Trophoblast cell (in vitro differentiated cells and primary cell): ENCODE results near the gene COMMD1.
"Not testable (repeated sequence)": the region's sequence is repeated elsewhere in the genome, so short reads cannot be mapped to it uniquely, and the experiment has no call there.

Experiments used
- DNase-seq, 2 donors: peaks; one replicate each; pipeline ENCODE4 v3.0.0-alpha.2; 2016
- H2AFZ ChIP-seq: 2 replicates; pipeline ENCODE4 v1.6.1; 2013; ENCODE audit warnings: low read length, moderate library complexity, mild to moderate bottlenecking; ENCODE audit not compliant: insufficient read depth, poor library complexity
- H2AK5ac ChIP-seq: 2 replicates; pipeline ENCODE4 v1.6.1; 2013; ENCODE audit warnings: mild to moderate bottlenecking, low read length
- H2BK120ac ChIP-seq: 2 replicates; pipeline ENCODE4 v1.6.1; 2013; ENCODE audit warnings: low read length, mild to moderate bottlenecking, moderate library complexity; ENCODE audit not compliant: insufficient read depth, poor library complexity
- H2BK12ac ChIP-seq: 2 replicates; pipeline ENCODE4 v1.6.1; 2013; ENCODE audit warnings: mild to moderate bottlenecking, low read length, moderate library complexity
- H2BK5ac ChIP-seq: 2 replicates; pipeline ENCODE4 v1.6.1; 2013; ENCODE audit warnings: low read length, low read depth, moderate library complexity, mild to moderate bottlenecking; ENCODE audit not compliant: poor library complexity
- H3K14ac ChIP-seq: 2 replicates; pipeline ENCODE4 v1.6.1; 2013; ENCODE audit warnings: mild to moderate bottlenecking, low read length
- H3K18ac ChIP-seq: 2 replicates; pipeline ENCODE4 v1.6.1; 2013; ENCODE audit warnings: mild to moderate bottlenecking, low read length
- H3K23ac ChIP-seq: 2 replicates; pipeline ENCODE4 v1.6.1; 2013; ENCODE audit warnings: low read length
- H3K27ac ChIP-seq: 2 replicates; pipeline ENCODE4 v1.5.1; 2013; ENCODE audit warnings: low read depth, mild to moderate bottlenecking, inconsistent platforms, low read length, moderate library complexity
- H3K27me3 ChIP-seq: 2 replicates; pipeline ENCODE4 v1.6.1; 2013; ENCODE audit warnings: inconsistent platforms, mild to moderate bottlenecking, low read length, moderate library complexity; ENCODE audit not compliant: insufficient read depth
- H3K36me3 ChIP-seq, 2 experiments: 1 replicate in 1 of 2; 2 replicates in 1 of 2; pipeline ENCODE4 v1.6.1; 2013; ENCODE audit warnings: low read length in 2 of 2, mild to moderate bottlenecking in 2 of 2, moderate library complexity in 1 of 2; ENCODE audit not compliant: insufficient read depth in 2 of 2, control insufficient read depth in 1 of 2
- H3K4ac ChIP-seq: 2 replicates; pipeline ENCODE4 v1.6.1; 2013; ENCODE audit warnings: low read depth, mild to moderate bottlenecking, low read length, moderate library complexity
- H3K4me1 ChIP-seq, 2 experiments: 1 replicate in 1 of 2; 2 replicates in 1 of 2; pipeline ENCODE4 v1.6.1; 2013; ENCODE audit warnings: low read length in 2 of 2, mild to moderate bottlenecking in 2 of 2, moderate library complexity in 1 of 2; ENCODE audit not compliant: insufficient read depth in 2 of 2, control insufficient read depth in 1 of 2
- H3K4me2 ChIP-seq: 2 replicates; pipeline ENCODE4 v1.6.1; 2013; ENCODE audit warnings: inconsistent platforms, mild to moderate bottlenecking, low read length, moderate library complexity
- H3K4me3 ChIP-seq: 2 replicates; pipeline ENCODE4 v1.5.1; 2013; ENCODE audit warnings: mild to moderate bottlenecking, low read depth, low read length, inconsistent platforms
- H3K79me1 ChIP-seq: one replicate; pipeline ENCODE4 v1.6.1; 2013; ENCODE audit warnings: low read length
- H3K79me2 ChIP-seq: 2 replicates; pipeline ENCODE4 v1.6.1; 2013; ENCODE audit warnings: low read length, mild to moderate bottlenecking; ENCODE audit not compliant: control insufficient read depth, insufficient read depth, poor library complexity
- H3K9ac ChIP-seq: 2 replicates; pipeline ENCODE4 v1.6.1; 2013; ENCODE audit warnings: mild to moderate bottlenecking, low read length
- H3K9me3 ChIP-seq: 2 replicates; pipeline ENCODE4 v1.6.1; 2013; ENCODE audit warnings: low read depth, mild to moderate bottlenecking, control low read depth, inconsistent platforms, low read length; ENCODE audit not compliant: insufficient read depth
- H4K12ac ChIP-seq: 2 replicates; pipeline ENCODE4 v1.6.1; 2013; ENCODE audit warnings: low read depth, mild to moderate bottlenecking, low read length, moderate library complexity
- H4K8ac ChIP-seq: 2 replicates; pipeline ENCODE4 v1.6.1; 2013; ENCODE audit warnings: low read depth, mild to moderate bottlenecking, low read length, moderate library complexity
- H4K91ac ChIP-seq: one replicate; pipeline ENCODE4 v1.6.1; 2013; ENCODE audit warnings: low read depth, mild to moderate bottlenecking, low read length, moderate library complexity
- WGBS: extraction: QIAGEN DNeasy Blood & Tissue Kit; methylation state at CpG from one replicate; pipeline ENCODE4 v1.1.7; 2013; ENCODE audit warnings: missing lambda C conversion rate; ENCODE audit not compliant: insufficient read length, insufficient coverage; ENCODE audit errors: extremely low coverage; 5-methylcytosine and 5-hydroxymethylcytosine counted together

COMMD1 gene

GRCh38 chr2:62156861-62157496 is 251.5 kb downstream of the COMMD1 start:
- Histone ChIP-seq H3K14ac (no peak overlapping the region), H2BK12ac (peak overlapping the region; percentile 78), H3K79me2 (no peaks in the 10 kb centered on the region), H3K4me3 (no peak overlapping the region), H3K36me3 (no peaks in the 10 kb centered on the region), H3K9ac (no peak overlapping the region), H4K12ac (no peak overlapping the region), H3K4me1 (peaks cover 12 to 14% of the 10 kb centered on the region in 2 experiments), H3K4ac (no peak overlapping the region), H3K23ac (no peak overlapping the region), H3K79me1 (peaks cover 1% of the 10 kb centered on the region), H4K8ac (peak overlapping the region; percentile 7), H3K4me2 (no peak overlapping the region), H2AK5ac (no peak overlapping the region), H3K18ac (no peak overlapping the region), H3K27me3 (no peaks in the 10 kb centered on the region), H4K91ac (peak overlapping the region; percentile 27), H2BK120ac (peak overlapping the region; percentile 57), H2BK5ac (no peak overlapping the region), H2AFZ (no peak overlapping the region), H3K9me3 (no peaks in the 10 kb centered on the region), H3K27ac (peak overlapping the region; percentile 72)
- no peak for DNase-seq
- WGBS: no CpG with 5 or more reads among the region's 6 CpGs

GRCh38 chr2:62158444-62159121 is 253.1 kb downstream of the COMMD1 start:
- Histone ChIP-seq H2BK5ac (no peak overlapping the region), H2BK12ac (no peak overlapping the region), H4K8ac (no peak overlapping the region), H4K12ac (no peak overlapping the region), H2BK120ac (no peak overlapping the region), H3K27ac (no peak overlapping the region), H3K23ac (no peak overlapping the region), H2AFZ (no peak overlapping the region), H3K18ac (no peak overlapping the region), H3K4ac (no peak overlapping the region), H3K4me1 (peaks cover 12 to 13% of the 10 kb centered on the region in 2 experiments), H3K27me3 (no peaks in the 10 kb centered on the region), H3K14ac (no peak overlapping the region), H3K79me2 (peaks cover 1% of the 10 kb centered on the region), H3K4me2 (no peak overlapping the region), H3K4me3 (no peak overlapping the region), H4K91ac (no peak overlapping the region), H3K36me3 (no peaks in the 10 kb centered on the region), H3K9ac (no peak overlapping the region), H3K79me1 (peaks cover 3% of the 10 kb centered on the region), H3K9me3 (no peaks in the 10 kb centered on the region), H2AK5ac (no peak overlapping the region)
- DNase-seq: no peak
- WGBS: no CpG with 5 or more reads among the region's 9 CpGs

GRCh38 chr2:62160691-62161090 is 255.2 kb downstream of the COMMD1 start:
- no CpG with 5 or more reads among the region's 9 CpGs for WGBS
- not testable (repeated sequence) for DNase-seq, H3K9me3 ChIP-seq, H3K79me1 ChIP-seq, H3K23ac ChIP-seq, H3K18ac ChIP-seq, H2BK120ac ChIP-seq, H2AK5ac ChIP-seq, H3K4ac ChIP-seq, H3K36me3 ChIP-seq, H3K27ac ChIP-seq, H3K79me2 ChIP-seq, H2BK5ac ChIP-seq, H3K4me2 ChIP-seq, H2BK12ac ChIP-seq, H4K12ac ChIP-seq, H2AFZ ChIP-seq, H4K8ac ChIP-seq, H3K9ac ChIP-seq, H3K4me3 ChIP-seq, H3K27me3 ChIP-seq, H3K14ac ChIP-seq, H4K91ac ChIP-seq
- H3K4me1 ChIP-seq: peaks cover 12 to 13% of the 10 kb centered on the region in 2 experiments

GRCh38 chr2:62163106-62163831 is 257.8 kb downstream of the COMMD1 start:
- no peak overlapping the region for H2AK5ac ChIP-seq
- H4K91ac ChIP-seq: no peak overlapping the region
- no peak overlapping the region for H3K4me2 ChIP-seq
- no peak overlapping the region for H3K4me3 ChIP-seq
- H3K9me3 ChIP-seq: no peaks in the 10 kb centered on the region
- no peaks in the 10 kb centered on the region for H3K27me3 ChIP-seq
- H4K8ac ChIP-seq: no peak overlapping the region
- peaks cover 3% of the 10 kb centered on the region for H3K79me1 ChIP-seq
- DNase-seq: peak in 1 of 2 donors; percentile 24
- H3K4me1 ChIP-seq: peaks cover 0 to 2% of the 10 kb centered on the region in 2 experiments
- no peak overlapping the region for H3K23ac ChIP-seq
- no peak overlapping the region for H4K12ac ChIP-seq
- H2BK12ac ChIP-seq: peak overlapping the region; percentile 58
- no CpG with 5 or more reads among the region's 3 CpGs for WGBS
- no peaks in the 10 kb centered on the region for H3K36me3 ChIP-seq
- H3K27ac ChIP-seq: no peak overlapping the region
- H3K9ac ChIP-seq: no peak overlapping the region
- H3K4ac ChIP-seq: no peak overlapping the region
- no peak overlapping the region for H2BK5ac ChIP-seq
- peaks cover 1% of the 10 kb centered on the region for H3K79me2 ChIP-seq
- no peak overlapping the region for H3K14ac ChIP-seq
- peak overlapping the region; percentile 33 for H2BK120ac ChIP-seq
- no peak overlapping the region for H3K18ac ChIP-seq
- H2AFZ ChIP-seq: no peak overlapping the region
